HEK293 (cell line): Measurements from ENCODE around the gene TRIM8.

Source experiments
- CTCF ChIA-PET: fragments of 350-600 bp; formaldehyde crosslinking; extraction: SDS; loops from one replicate; lab custom pipeline; 2021; ENCODE audit warnings: antibody characterized with exemption; lab: Yijun Ruan, JAX
- POLR2A ChIA-PET: fragments of 300-600 bp; formaldehyde crosslinking; extraction: SDS; loops from one replicate; lab custom pipeline; 2020; ENCODE audit warnings: antibody characterized with exemption, inconsistent platforms; lab: Yijun Ruan, JAX
- H3K27ac ChIP-seq: fragments of 200-500 bp; sonication (Bioruptor generic); 2 replicates; pipeline ENCODE4 v1.5.1; 2014; ENCODE audit warnings: low read depth, low read length, control low read depth, inconsistent platforms; ENCODE audit errors: extremely low read depth
- H3K36me3 ChIP-seq, 2 experiments: fragments of 200-500 bp in 1 of 2; sonication (Bioruptor generic) in 1 of 2; 1 replicate in 1 of 2; 2 replicates in 1 of 2; pipeline ENCODE4 v1.5.1; 2014 to 2017; ENCODE audit warnings: inconsistent platforms in 2 of 2, low read length in 2 of 2; ENCODE audit not compliant: control insufficient read depth in 2 of 2, insufficient read depth in 1 of 2
- H3K4me1 ChIP-seq: fragments of 200-500 bp; sonication (Bioruptor generic); 2 replicates; pipeline ENCODE4 v1.5.1; 2014; ENCODE audit warnings: mild to moderate bottlenecking, low read length, inconsistent platforms; ENCODE audit not compliant: control insufficient read depth, insufficient read depth
- H3K4me3 ChIP-seq: 2 replicates; pipeline ENCODE4 v1.5.1; 2011; ENCODE audit warnings: low read depth, mild to moderate bottlenecking, control low read depth, low read length, moderate library complexity
- H3K9me3 ChIP-seq: fragments of 200-500 bp; sonication (Bioruptor generic); 2 replicates; pipeline ENCODE4 v1.5.1; 2014; ENCODE audit warnings: low read depth, low read length, inconsistent platforms; ENCODE audit not compliant: control insufficient read depth, insufficient read depth
- GLI2 ChIP-seq: fragments of 450-650 bp; formaldehyde crosslinking; IDR thresholded peaks from 2 replicates; pipeline ENCODE4; 2017; ENCODE audit warnings: missing biosample characterization, missing genetic modification characterization, low read depth, borderline replicate concordance
- GLIS1 ChIP-seq: fragments of 450-650 bp; formaldehyde crosslinking; IDR thresholded peaks from 2 replicates; pipeline ENCODE4 v1.5.1; 2016; ENCODE audit warnings: missing biosample characterization, missing genetic modification characterization
- HOXD13 ChIP-seq: sonication (generic); formaldehyde crosslinking; IDR thresholded peaks from 2 replicates; pipeline ENCODE4 v1.8.0; 2022; ENCODE audit warnings: missing genetic modification reagents, borderline replicate concordance
- REPIN1 ChIP-seq: fragments of 450-650 bp; formaldehyde crosslinking; IDR thresholded peaks from 2 replicates; pipeline ENCODE4 v1.5.1; 2017; ENCODE audit warnings: missing biosample characterization, missing genetic modification characterization, low read depth
- SP3 ChIP-seq: fragments of 450-650 bp; formaldehyde crosslinking; IDR thresholded peaks from 2 replicates; pipeline ENCODE4 v1.5.1; 2016; ENCODE audit warnings: missing biosample characterization, missing genetic modification characterization
- ZIC2 ChIP-seq: fragments of 450-650 bp; formaldehyde crosslinking; IDR thresholded peaks from 2 replicates; pipeline ENCODE4 v1.5.1; 2016; ENCODE audit warnings: missing biosample characterization, missing genetic modification characterization
- ZNF221 ChIP-seq: fragments of 450-650 bp; formaldehyde crosslinking; IDR thresholded peaks from 2 replicates; pipeline ENCODE4 v1.5.1; 2017; ENCODE audit warnings: missing biosample characterization, missing genetic modification characterization, borderline replicate concordance
- ZNF24 ChIP-seq: fragments of 450-650 bp; formaldehyde crosslinking; IDR thresholded peaks from 2 replicates; pipeline ENCODE4 v1.5.1; 2016; ENCODE audit warnings: missing biosample characterization, missing genetic modification characterization
- ZNF366 ChIP-seq: fragments of 450-650 bp; formaldehyde crosslinking; conservative IDR thresholded peaks from 2 replicates; pipeline ENCODE4 v1.5.1; 2016; ENCODE audit warnings: missing biosample characterization, missing genetic modification characterization
- ZNF621 ChIP-seq: fragments of 450-650 bp; formaldehyde crosslinking; IDR thresholded peaks from 2 replicates; pipeline ENCODE4 v1.5.1; 2017; ENCODE audit warnings: missing biosample characterization, missing genetic modification characterization
- ZNF76 ChIP-seq: fragments of 450-650 bp; formaldehyde crosslinking; IDR thresholded peaks from 2 replicates; pipeline ENCODE4; 2016; ENCODE audit warnings: low read depth, missing biosample characterization, missing genetic modification characterization, borderline replicate concordance
- ZNF776 ChIP-seq: fragments of 450-650 bp; formaldehyde crosslinking; IDR thresholded peaks from 2 replicates; pipeline ENCODE4 v1.5.0; 2017; ENCODE audit warnings: missing biosample characterization, missing genetic modification characterization, borderline replicate concordance
- ZNF837 ChIP-seq: fragments of 450-650 bp; formaldehyde crosslinking; IDR thresholded peaks from 2 replicates; pipeline ENCODE4 v1.5.1; 2016; ENCODE audit warnings: missing biosample characterization, missing genetic modification characterization
- ZXDB ChIP-seq: fragments of 450-650 bp; formaldehyde crosslinking; IDR thresholded peaks from 2 replicates; pipeline ENCODE4 v1.5.1; 2016; ENCODE audit warnings: missing biosample characterization, missing genetic modification characterization
- TF ChIP-seq, protein P1 (sequence below): fragments of 450-650 bp; formaldehyde crosslinking; IDR thresholded peaks from 2 replicates; pipeline ENCODE4 v1.5.1; 2016; ENCODE audit warnings: missing biosample characterization, missing genetic modification characterization
- TF ChIP-seq, protein P2 (sequence below): fragments of 450-650 bp; formaldehyde crosslinking; IDR thresholded peaks from 2 replicates; pipeline ENCODE4 v1.5.1; 2016; ENCODE audit warnings: missing biosample characterization, missing genetic modification characterization

The TRIM8 gene

DNA sequence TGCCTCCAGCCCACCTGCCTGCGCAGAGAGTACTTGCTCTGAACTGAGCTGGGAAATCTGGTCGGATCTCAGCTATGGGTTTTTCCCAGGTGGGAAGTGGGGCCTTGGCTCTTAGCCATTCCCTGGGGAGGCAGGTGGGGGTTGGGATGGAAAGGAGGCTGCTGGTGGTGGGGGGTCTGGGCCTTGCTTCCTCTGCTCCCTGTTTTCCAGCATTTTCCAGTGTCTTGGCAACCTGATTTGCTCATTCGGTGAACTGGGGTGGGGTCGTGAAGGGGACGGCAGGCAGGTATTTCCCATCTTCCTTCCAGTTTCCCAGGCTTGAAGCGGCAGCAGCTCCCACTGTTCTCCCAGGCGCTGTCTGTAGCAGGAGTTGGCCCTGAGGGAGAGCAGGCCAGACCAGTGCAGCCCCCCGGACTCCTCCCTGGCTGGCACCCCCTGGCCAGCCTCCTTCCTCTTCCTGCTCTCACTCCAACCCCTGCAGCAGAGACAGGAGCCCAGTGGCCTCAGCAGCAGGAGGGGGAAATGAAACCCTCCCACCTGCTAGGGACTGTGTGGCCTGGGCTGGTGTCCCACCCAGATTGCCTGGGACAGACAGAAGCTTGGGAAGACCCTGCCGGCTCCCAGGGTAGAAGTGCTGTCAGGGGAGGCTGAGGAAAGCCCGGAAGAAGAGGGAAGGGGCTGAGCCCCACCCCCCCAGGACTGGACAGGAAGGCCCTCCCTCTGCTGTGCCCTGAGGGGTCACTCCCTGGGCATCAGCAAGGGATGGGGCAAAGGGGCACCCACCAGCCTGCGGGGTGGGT is 6.6 kb downstream of the TRIM8 start:
- Histone ChIP-seq H3K27ac (0 out of 2 replicates have a peak overlapping the region, but pooled peaks have one; percentile 31), H3K36me3 (peaks cover 5 to 59% of the 10 kb centered on the region in 2 experiments; a peak in 2 of 3 replicates), H3K4me1 (peaks cover 15% of the 10 kb centered on the region), H3K9me3 (no peaks in the 10 kb centered on the region), H3K4me3 (no peak overlapping the region)
- TF ChIP-seq GLIS1 (tag by site-specific recombination) (peak; percentile 82), ZNF621 (tag by site-specific recombination) (no peak), ZIC2 (peak; percentile 70)
- ChIA-PET CTCF (interaction anchor here (0.6 to 0.7 kb wide), 2 partner anchors 21 to 546 kb away, joined by 3 read pairs; no protein-coding TSS in a partner anchor), POLR2A (interaction anchor here (1.2 kb wide), 1 partner anchor 8 kb away, joined by 6 read pairs; no protein-coding TSS in a partner anchor)

DNA sequence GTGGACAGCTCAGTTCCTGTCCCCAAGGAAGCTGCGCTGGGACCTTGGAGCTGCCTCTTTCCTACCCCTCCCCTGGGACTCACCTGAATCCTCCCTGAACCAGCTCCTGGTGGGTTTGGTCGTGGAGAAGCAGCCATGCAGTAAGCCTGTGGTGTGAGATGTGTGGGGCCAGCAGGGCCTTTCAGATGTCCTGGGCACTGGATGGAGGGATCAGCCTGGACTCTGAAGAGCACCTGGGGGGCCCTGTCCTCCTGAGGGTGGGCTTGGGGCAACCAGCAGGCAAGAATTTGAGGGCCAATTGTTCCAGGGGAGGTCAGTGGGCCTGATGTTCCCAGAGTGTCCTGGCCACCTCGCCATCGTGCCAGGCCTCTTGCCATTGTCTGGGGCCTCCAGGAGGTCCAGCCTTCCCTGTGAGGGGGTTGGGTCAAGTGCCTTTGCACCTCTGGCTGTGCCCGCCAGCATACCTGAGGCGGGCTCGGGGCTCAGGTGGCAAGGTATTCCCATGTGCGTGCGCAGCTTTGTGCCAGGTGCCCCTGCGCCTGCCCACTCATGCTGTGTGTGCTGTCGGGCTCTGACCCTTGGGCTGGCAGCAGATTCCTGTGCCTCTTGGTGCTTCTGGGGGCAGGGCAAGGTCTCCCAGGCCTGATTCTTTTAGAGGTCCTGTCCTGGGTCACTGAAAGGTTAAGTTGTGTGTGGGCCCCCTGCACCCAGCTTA is 7.3 kb downstream of the TRIM8 start:
- peaks cover 5 to 66% of the 10 kb centered on the region in 2 experiments; a peak in 2 of 3 replicates for H3K36me3 ChIP-seq
- H3K27ac ChIP-seq, result 0 out of 2 replicates have a peak overlapping the region, but pooled peaks have one; percentile 31
- no peak overlapping the region for H3K4me3 ChIP-seq
- no peaks in the 10 kb centered on the region for H3K9me3 ChIP-seq
- POLR2A ChIA-PET, result no interaction called here
- CTCF ChIA-PET, result interaction anchor here (0.5 to 1.0 kb wide), 2 partner anchors 19 to 27 kb away, joined by 3 read pairs; no protein-coding TSS in a partner anchor
- H3K4me1 ChIP-seq, result peaks cover 15% of the 10 kb centered on the region
- TF ChIP-seq ZNF221 (tag by site-specific recombination) (no peak), ZNF76 (tag by site-specific recombination) (no peak), ZNF837 (no peak), ZNF24 (tag by site-specific recombination) (no peak), SP3 (no peak), HOXD13 (no peak), REPIN1 (tag by site-specific recombination) (no peak), ZNF776 (tag by site-specific recombination) (no peak), GLI2 (tag by site-specific recombination) (no peak), ZXDB (tag by site-specific recombination) (no peak), ZNF366 (tag by site-specific recombination) (no peak)
- TF ChIP-seq, protein P1, sequence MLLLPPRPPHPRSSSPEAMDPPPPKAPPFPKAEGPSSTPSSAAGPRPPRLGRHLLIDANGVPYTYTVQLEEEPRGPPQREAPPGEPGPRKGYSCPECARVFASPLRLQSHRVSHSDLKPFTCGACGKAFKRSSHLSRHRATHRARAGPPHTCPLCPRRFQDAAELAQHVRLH (tag by site-specific recombination), result no peak
- TF ChIP-seq, protein P2, sequence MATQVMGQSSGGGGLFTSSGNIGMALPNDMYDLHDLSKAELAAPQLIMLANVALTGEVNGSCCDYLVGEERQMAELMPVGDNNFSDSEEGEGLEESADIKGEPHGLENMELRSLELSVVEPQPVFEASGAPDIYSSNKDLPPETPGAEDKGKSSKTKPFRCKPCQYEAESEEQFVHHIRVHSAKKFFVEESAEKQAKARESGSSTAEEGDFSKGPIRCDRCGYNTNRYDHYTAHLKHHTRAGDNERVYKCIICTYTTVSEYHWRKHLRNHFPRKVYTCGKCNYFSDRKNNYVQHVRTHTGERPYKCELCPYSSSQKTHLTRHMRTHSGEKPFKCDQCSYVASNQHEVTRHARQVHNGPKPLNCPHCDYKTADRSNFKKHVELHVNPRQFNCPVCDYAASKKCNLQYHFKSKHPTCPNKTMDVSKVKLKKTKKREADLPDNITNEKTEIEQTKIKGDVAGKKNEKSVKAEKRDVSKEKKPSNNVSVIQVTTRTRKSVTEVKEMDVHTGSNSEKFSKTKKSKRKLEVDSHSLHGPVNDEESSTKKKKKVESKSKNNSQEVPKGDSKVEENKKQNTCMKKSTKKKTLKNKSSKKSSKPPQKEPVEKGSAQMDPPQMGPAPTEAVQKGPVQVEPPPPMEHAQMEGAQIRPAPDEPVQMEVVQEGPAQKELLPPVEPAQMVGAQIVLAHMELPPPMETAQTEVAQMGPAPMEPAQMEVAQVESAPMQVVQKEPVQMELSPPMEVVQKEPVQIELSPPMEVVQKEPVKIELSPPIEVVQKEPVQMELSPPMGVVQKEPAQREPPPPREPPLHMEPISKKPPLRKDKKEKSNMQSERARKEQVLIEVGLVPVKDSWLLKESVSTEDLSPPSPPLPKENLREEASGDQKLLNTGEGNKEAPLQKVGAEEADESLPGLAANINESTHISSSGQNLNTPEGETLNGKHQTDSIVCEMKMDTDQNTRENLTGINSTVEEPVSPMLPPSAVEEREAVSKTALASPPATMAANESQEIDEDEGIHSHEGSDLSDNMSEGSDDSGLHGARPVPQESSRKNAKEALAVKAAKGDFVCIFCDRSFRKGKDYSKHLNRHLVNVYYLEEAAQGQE (tag by site-specific recombination), result no peak
